B cell (primary cell): ENCODE results near the gene MKRN2. TPM values are rescaled to one million over a fixed set of nuclear protein-coding genes. Genes with fewer than 3 reads are reported as not detected.

Experiments
- ATAC-seq: fragments of 200-7000 bp; cut with Tn5 transposase; one replicate; pipeline ENCODE4 v1.10.0; 2021; ENCODE audit warnings: low read depth, mild to moderate bottlenecking, moderate number of reproducible peaks, moderate library complexity
- CTCF ChIA-PET: fragments of 350-600 bp; sonication (Branson Sonifier 250); formaldehyde crosslinking; loops from one replicate; lab custom pipeline; 2021; ENCODE audit warnings: antibody characterized with exemption, inconsistent platforms; lab: Charles Lee
- POLR2A ChIA-PET: fragments of 350-600 bp; sonication (Branson Sonifier 250); formaldehyde crosslinking; loops from one replicate; lab custom pipeline; 2021; ENCODE audit warnings: antibody characterized with exemption; lab: Charles Lee
- DNase-seq: peaks from one replicate; pipeline ENCODE4 v3.0.0; 2013
- H2AFZ ChIP-seq: 2 replicates; pipeline ENCODE4 v1.6.1; 2012; ENCODE audit warnings: mild to moderate bottlenecking, low read depth, low read length; ENCODE audit not compliant: insufficient read depth, poor library complexity, severe bottlenecking
- H3K27ac ChIP-seq, 2 donors: 1 replicate in 1 of 2; 2 replicates in 1 of 2; pipeline ENCODE4 v1.5.1; 2012 to 2013; ENCODE audit warnings: low read length in 2 of 2, mild to moderate bottlenecking in 2 of 2, moderate library complexity in 1 of 2
- H3K27me3 ChIP-seq, 4 experiments: fragments of 200-600 bp in 1 of 4; sonication (generic) in 1 of 4; replicated peaks in 1 of 4; 1 replicate in 2 of 4; 2 replicates in 2 of 4; pipeline versions ENCODE4 v1.6.1 to v1.7.0; 2013 to 2016; ENCODE audit warnings: low read length in 3 of 4, mild to moderate bottlenecking in 2 of 4, mixed read lengths in 1 of 4, moderate library complexity in 1 of 4; ENCODE audit not compliant: insufficient read depth in 4 of 4, control insufficient read depth in 3 of 4; ENCODE audit errors: control extremely low read depth in 1 of 4
- H3K36me3 ChIP-seq, 2 experiments: replicated peaks in 1 of 2; 1 replicate in 1 of 2; 2 replicates in 1 of 2; pipeline versions ENCODE4 v1.6.1 to v1.7.1; 2013; ENCODE audit warnings: low read length in 1 of 2; ENCODE audit not compliant: insufficient read depth in 2 of 2, control insufficient read depth in 1 of 2; ENCODE audit errors: control extremely low read depth in 1 of 2, extremely low read depth in 1 of 2
- H3K4me1 ChIP-seq, 2 donors: fragments of 200-600 bp in 1 of 2; sonication (generic) in 1 of 2; 1 replicate in 1 of 2; 2 replicates in 1 of 2; pipeline versions ENCODE4 v1.5.1 to v1.6.1; 2013 to 2017; ENCODE audit warnings: low read length in 2 of 2; ENCODE audit not compliant: control insufficient read depth in 2 of 2, insufficient read depth in 2 of 2
- H3K4me2 ChIP-seq: replicated peaks from 2 replicates; pipeline ENCODE3; 2012; ENCODE audit warnings: mild to moderate bottlenecking, low read depth, low read length; ENCODE audit not compliant: poor library complexity, severe bottlenecking
- H3K4me3 ChIP-seq, 5 experiments: fragments of 200-600 bp in 1 of 5; sonication (generic) in 1 of 5; 1 replicate in 3 of 5; 2 replicates in 2 of 5; pipeline versions ENCODE4 v1.5.1 to v1.7.0; 2011 to 2016; ENCODE audit warnings: low read length in 4 of 5, mild to moderate bottlenecking in 4 of 5, low read depth in 2 of 5, control low read depth in 1 of 5, moderate library complexity in 1 of 5; ENCODE audit not compliant: insufficient read depth in 1 of 5; ENCODE audit errors: control extremely low read depth in 1 of 5, extremely low read depth in 1 of 5
- H3K79me2 ChIP-seq: fragments of 200-600 bp; sonication (generic); one replicate; pipeline ENCODE4 v1.6.0; 2016; ENCODE audit warnings: low read length; ENCODE audit not compliant: control insufficient read depth, insufficient read depth
- H3K9ac ChIP-seq: fragments of 200-600 bp; sonication (generic); 2 replicates; pipeline ENCODE4 v1.6.1; 2017; ENCODE audit warnings: mild to moderate bottlenecking, low read length, moderate library complexity
- H3K9me3 ChIP-seq, 3 donors: one replicate each; pipeline versions ENCODE4 v1.6.1 to v1.7.1; 2013; ENCODE audit warnings: low read length in 2 of 3; ENCODE audit not compliant: control insufficient read depth in 2 of 3, insufficient read depth in 1 of 3; ENCODE audit errors: control extremely low read depth in 1 of 3
- H4K20me1 ChIP-seq: 2 replicates; pipeline ENCODE4 v1.6.0; 2012; ENCODE audit warnings: mild to moderate bottlenecking, low read length; ENCODE audit not compliant: insufficient read depth, control insufficient read depth, poor library complexity, severe bottlenecking
- H3K27ac Mint-ChIP-seq: one replicate; pipeline ENCODE4 v1.8.0; 2021; ENCODE audit warnings: mixed read lengths
- H3K27me3 Mint-ChIP-seq: one replicate; pipeline ENCODE4 v1.8.0; 2021; ENCODE audit warnings: mixed read lengths
- H3K4me1 Mint-ChIP-seq: one replicate; pipeline ENCODE4 v1.8.0; 2021; ENCODE audit warnings: mixed read lengths
- H3K4me3 Mint-ChIP-seq: one replicate; pipeline ENCODE4 v1.8.0; 2021; ENCODE audit warnings: mixed read lengths
- H3K9me3 Mint-ChIP-seq: one replicate; pipeline ENCODE4 v1.8.0; 2022; ENCODE audit warnings: mixed read lengths; ENCODE audit not compliant: insufficient read depth
- CTCF ChIP-seq: fragments of 200-600 bp; IDR thresholded peaks from one replicate; pipeline ENCODE4 v1.8.0; 2022; ENCODE audit warnings: antibody characterized with exemption, mild to moderate bottlenecking
- EZH2 ChIP-seq: IDR thresholded peaks from 2 replicates; pipeline ENCODE4 v1.6.1; 2012; ENCODE audit warnings: borderline replicate concordance, low read depth, mild to moderate bottlenecking, moderate library complexity, low read length; ENCODE audit not compliant: insufficient read depth, poor library complexity, severe bottlenecking
- WGBS: methylation state at CpG from one replicate; pipeline ENCODE4 v1.1.5; 2013; ENCODE audit warnings: missing lambda C conversion rate; ENCODE audit not compliant: insufficient coverage; 5-methylcytosine and 5-hydroxymethylcytosine counted together
- intact Hi-C: fragments of 100-400 bp; cut with micrococcal nuclease; formaldehyde crosslinking; loops from one replicate; pipeline ENCODE4 v1.10.0; 2022
- polyA plus RNA-seq: library from polyadenylated mRNA; depleted of rRNA; stranded (reverse); fragments of >200 nt; gene quantifications from 2 replicates; pipeline ENCODE4 v1.2.3, GENCODE V29; 2012
- total RNA-seq, 2 donors: library from RNA; stranded (reverse); fragments of 120-200 nt in 1 of 2; gene quantifications; 1 replicate in 1 of 2; 2 replicates in 1 of 2; pipeline versions ENCODE4 v1.2.3 to v1.2.4, GENCODE V29; 2013 to 2022

MKRN2 gene
- total and polyA plus RNA-seq, 2 donors (not counting 1 experiment from before 2014, with no cell fraction given): 21.5 to 25.9 TPM

GRCh38 chr3:12593473-12593872, 36.6 kb downstream of the MKRN2 start:
- H3K27me3 ChIP-seq: no peaks in the 10 kb centered on the region
- H3K4me3 ChIP-seq: no peak overlapping the region
- H3K9me3 Mint-ChIP-seq: no peaks in the 10 kb centered on the region
- H3K27me3 Mint-ChIP-seq: no peaks in the 10 kb centered on the region
- H3K79me2 ChIP-seq: peaks cover 4% of the 10 kb centered on the region
- no peak overlapping the region for H3K4me2 ChIP-seq
- no peaks in the 10 kb centered on the region for H4K20me1 ChIP-seq
- peaks cover 12 to 15% of the 10 kb centered on the region in 2 donors for H3K4me1 ChIP-seq
- peak overlapping the region; percentile 10 for H3K27ac Mint-ChIP-seq
- DNase-seq: no peak
- TF ChIP-seq EZH2: no peak
- TF ChIP-seq CTCF: no peak
- H3K9me3 ChIP-seq: no peaks in the 10 kb centered on the region
- no peak for ATAC-seq
- intact Hi-C loops: no loop called here
- peaks cover 20% of the 10 kb centered on the region for H3K4me1 Mint-ChIP-seq
- CTCF ChIA-PET: no interaction called here
- POLR2A ChIA-PET: no interaction called here
- H2AFZ ChIP-seq: no peak overlapping the region
- H3K9ac ChIP-seq: no peak overlapping the region
- no peak overlapping the region for H3K27ac ChIP-seq
- WGBS: no CpG with 5 or more reads among the region's 3 CpGs
- peaks cover 0 to 69% of the 10 kb centered on the region in 2 experiments for H3K36me3 ChIP-seq
- H3K4me3 Mint-ChIP-seq: no peak overlapping the region

- no peaks in the 10 kb centered on the region for H4K20me1 ChIP-seq
- H3K27ac ChIP-seq: no peak overlapping the region
- H3K79me2 ChIP-seq: peaks cover 4% of the 10 kb centered on the region
- TF ChIP-seq EZH2 (no peak), CTCF (no peak)
- H3K27me3 Mint-ChIP-seq: no peaks in the 10 kb centered on the region
- no peak overlapping the region for H3K4me3 ChIP-seq
- no peak overlapping the region for H3K27ac Mint-ChIP-seq
- H3K4me1 Mint-ChIP-seq: no peaks in the 10 kb centered on the region
- intact Hi-C loops: no loop called here
- H3K27me3 ChIP-seq: no peaks in the 10 kb centered on the region
- H3K4me3 Mint-ChIP-seq: no peak overlapping the region
- no peak overlapping the region for H2AFZ ChIP-seq
- H3K9me3 Mint-ChIP-seq: no peaks in the 10 kb centered on the region
- H3K36me3 ChIP-seq: peaks cover 13 to 79% of the 10 kb centered on the region in 2 experiments
- no peak overlapping the region for H3K9ac ChIP-seq
- H3K4me2 ChIP-seq: no peak overlapping the region
- no peaks in the 10 kb centered on the region for H3K9me3 ChIP-seq
- ATAC-seq (no peak), DNase-seq (no peak)
- ChIA-PET POLR2A (no interaction called here), CTCF (interaction anchor here (1.2 kb wide), 1 partner anchor 243 kb away, joined by 3 read pairs; the partner anchor contains the start of gene RPL32)
- H3K4me1 ChIP-seq: no peaks in the 10 kb centered on the region
Measured at GRCh38 chr3:12598890-12599289, 42.0 kb downstream of the MKRN2 start.
